Prostate gland (tissue), 2 donors: Measurements from ENCODE around the gene TFB2M. TPM values are rescaled to one million over a fixed set of nuclear protein-coding genes. Genes with fewer than 3 reads are reported as not detected.

ENCODE experiments used
- DNase-seq: peaks from one replicate; pipeline ENCODE4 v3.0.0-alpha.2; 2019; ENCODE audit warnings: low spot score
- H3K27ac ChIP-seq, 2 donors: fragments of 200-600 bp; sonication (generic); 2 replicates each; pipeline ENCODE4 v1.5.1; 2017 to 2019
- H3K27me3 ChIP-seq: fragments of 200-600 bp; sonication (generic); replicated peaks from 2 replicates; pipeline ENCODE4 v1.5.1; 2019; ENCODE audit not compliant: insufficient read depth
- H3K36me3 ChIP-seq, 2 donors: fragments of 200-600 bp; sonication (generic); 1 replicate in 1 of 2; 2 replicates in 1 of 2; pipeline versions ENCODE4 v1.5.1 to v1.8.1; 2017 to 2019
- H3K4me1 ChIP-seq: fragments of 200-600 bp; sonication (generic); replicated peaks from 2 replicates; pipeline ENCODE4 v1.5.1; 2019
- H3K4me3 ChIP-seq, 2 donors: fragments of 200-600 bp; sonication (generic); 2 replicates each; pipeline ENCODE4 v1.5.1; 2017 to 2019
- H3K9me3 ChIP-seq: fragments of 200-600 bp; sonication (generic); 2 replicates; pipeline ENCODE4 v1.5.1; 2017
- CTCF ChIP-seq, 4 experiments: fragments of 200-600 bp in 2 of 4; fragments of 450-650 bp in 2 of 4; sonication (generic) in 2 of 4; IDR thresholded peaks; 1 replicate in 3 of 4; 2 replicates in 1 of 4; pipeline ENCODE4 v1.5.1; 2016 to 2019; ENCODE audit warnings: antibody characterized with exemption in 4 of 4, mild to moderate bottlenecking in 2 of 4, moderate library complexity in 2 of 4
- POLR2A ChIP-seq: fragments of 450-650 bp; IDR thresholded peaks from one replicate; pipeline ENCODE4 v1.6.1; 2016; ENCODE audit warnings: antibody characterized with exemption, mild to moderate bottlenecking
- POLR2AphosphoS5 ChIP-seq: sonication (generic); formaldehyde crosslinking; IDR thresholded peaks from one replicate; pipeline ENCODE4 v1.6.1; 2017; ENCODE audit warnings: antibody characterized with exemption
- WGBS: methylation state at CpG from one replicate; pipeline ENCODE4 v1.1.5; 2018; 5-methylcytosine and 5-hydroxymethylcytosine counted together
- intact Hi-C: fragments of 100-400 bp; cut with DNase I; formaldehyde crosslinking; loops from one replicate; pipeline ENCODE4 v1.14.2; 2022
- total RNA-seq, 2 donors: library from RNA; depleted of rRNA; stranded (reverse); fragments of >200 nt; gene quantifications; one replicate each; pipeline ENCODE4 v1.1.0, GENCODE V29; 2016

TFB2M gene
- total RNA-seq, 2 donors from 2014 or later = 10.3 to 15.1 TPM

- no peaks in the 10 kb centered on the region for H3K9me3 ChIP-seq
- peaks cover 3% of the 10 kb centered on the region for H3K4me1 ChIP-seq
- H3K36me3 ChIP-seq = no peaks in the 10 kb centered on the region
- DNase-seq = no peak
- 19% methylated on average over 3 of the region's 3 CpGs for WGBS
- no peaks in the 10 kb centered on the region for H3K27me3 ChIP-seq
- TF ChIP-seq POLR2A = no peak
- no peak for TF ChIP-seq CTCF (IDR thresholded peaks at IDR 0.05)
- intact Hi-C loops = loop anchor here (10.0 kb wide), 1 partner anchor 1605 kb away; no protein-coding TSS in a partner anchor
- H3K4me3 ChIP-seq = no peak overlapping the region
- H3K27ac ChIP-seq = no peak overlapping the region
Measured at GRCh38 chr1:246579818-246580217, 13.8 kb upstream of the TFB2M start.

GRCh38 chr1:246577720-246578106 lies 11.7 kb upstream of the TFB2M start:
- 57% methylated on average over 2 of the region's 2 CpGs for WGBS
- Histone ChIP-seq H3K27ac (no peak overlapping the region), H3K4me1 (no peaks in the 10 kb centered on the region)

GRCh38 chr1:246577082-246577719 lies 11.1 kb upstream of the TFB2M start:
- H3K9me3 ChIP-seq = no peaks in the 10 kb centered on the region
- WGBS = 63% methylated on average over 5 of the region's 5 CpGs
- intact Hi-C loops = loop anchor here (10.0 kb wide), 1 partner anchor 1602 kb away; no protein-coding TSS in a partner anchor
- no peak overlapping the region for H3K4me3 ChIP-seq
- TF ChIP-seq CTCF (IDR thresholded peaks at IDR 0.05) (no peak), POLR2AphosphoS5 (no peak), POLR2A (no peak)
- DNase-seq = no peak
- no peak overlapping the region for H3K27ac ChIP-seq
- no peaks in the 10 kb centered on the region for H3K4me1 ChIP-seq
- no peaks in the 10 kb centered on the region for H3K36me3 ChIP-seq
- no peaks in the 10 kb centered on the region for H3K27me3 ChIP-seq

More at GRCh38 chr1:246577720-246578106, 11.7 kb upstream of the TFB2M start:
- intact Hi-C loops = loop anchor here (10.0 kb wide), 1 partner anchor 1603 kb away; no protein-coding TSS in a partner anchor
- Histone ChIP-seq H3K9me3 (no peaks in the 10 kb centered on the region), H3K4me3 (no peak overlapping the region), H3K27me3 (no peaks in the 10 kb centered on the region), H3K36me3 (no peaks in the 10 kb centered on the region)
- TF ChIP-seq POLR2A = no peak
- TF ChIP-seq CTCF (IDR thresholded peaks at IDR 0.05) = no peak
- no peak for TF ChIP-seq POLR2AphosphoS5
- DNase-seq = no peak

GRCh38 chr1:246576709-246577032 lies 10.6 kb upstream of the TFB2M start:
- no peaks in the 10 kb centered on the region for H3K4me1 ChIP-seq
- TF ChIP-seq POLR2A = no peak
- no peak for TF ChIP-seq CTCF (IDR thresholded peaks at IDR 0.05)
- TF ChIP-seq POLR2AphosphoS5 = no peak
- H3K4me3 ChIP-seq = no peak overlapping the region
- DNase-seq = no peak
- H3K9me3 ChIP-seq = no peaks in the 10 kb centered on the region
- WGBS = 90% methylated on average over 3 of the region's 3 CpGs
- H3K36me3 ChIP-seq = no peaks in the 10 kb centered on the region
- no peaks in the 10 kb centered on the region for H3K27me3 ChIP-seq
- intact Hi-C loops = loop anchor here (10.0 kb wide), 1 partner anchor 1602 kb away; no protein-coding TSS in a partner anchor
- H3K27ac ChIP-seq = no peak overlapping the region

GRCh38 chr1:246573491-246573890 lies 7.4 kb upstream of the TFB2M start:
- WGBS = 63% methylated on average over 6 of the region's 6 CpGs
- intact Hi-C loops = loop anchor here (10.0 kb wide), 1 partner anchor 1599 kb away; no protein-coding TSS in a partner anchor
- Histone ChIP-seq H3K9me3 (no peaks in the 10 kb centered on the region), H3K27me3 (no peaks in the 10 kb centered on the region), H3K36me3 (no peaks in the 10 kb centered on the region), H3K4me3 (no peak overlapping the region), H3K4me1 (no peaks in the 10 kb centered on the region), H3K27ac (no peak overlapping the region)
- no peak for DNase-seq
- TF ChIP-seq CTCF (IDR thresholded peaks at IDR 0.05) (no peak), POLR2AphosphoS5 (no peak), POLR2A (no peak)
